ENCODE results near the gene FRRS1L.

Gene FRRS1L

DNA sequence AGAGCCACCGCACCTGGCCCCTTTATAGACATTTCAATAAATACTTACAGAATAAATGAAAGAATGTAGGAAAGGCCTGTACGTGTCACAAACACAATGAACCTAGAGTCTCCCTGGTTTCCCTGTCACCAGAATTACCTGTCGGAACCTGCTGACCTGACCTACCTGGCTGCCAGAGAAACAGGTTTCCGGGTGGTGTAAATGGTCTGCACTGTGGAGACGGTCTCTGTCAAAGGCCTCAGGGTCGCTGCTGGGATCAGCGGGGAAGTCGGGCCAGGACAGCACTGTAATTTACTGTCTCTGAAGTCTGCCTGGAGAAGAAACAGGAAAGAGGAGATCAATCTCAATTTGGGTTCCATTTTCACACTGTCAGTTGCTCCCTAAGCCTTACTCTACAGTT, 9.3 kb upstream of the FRRS1L start:
- no peak for DNase-seq (ENCODE audit: low spot score)

DNA sequence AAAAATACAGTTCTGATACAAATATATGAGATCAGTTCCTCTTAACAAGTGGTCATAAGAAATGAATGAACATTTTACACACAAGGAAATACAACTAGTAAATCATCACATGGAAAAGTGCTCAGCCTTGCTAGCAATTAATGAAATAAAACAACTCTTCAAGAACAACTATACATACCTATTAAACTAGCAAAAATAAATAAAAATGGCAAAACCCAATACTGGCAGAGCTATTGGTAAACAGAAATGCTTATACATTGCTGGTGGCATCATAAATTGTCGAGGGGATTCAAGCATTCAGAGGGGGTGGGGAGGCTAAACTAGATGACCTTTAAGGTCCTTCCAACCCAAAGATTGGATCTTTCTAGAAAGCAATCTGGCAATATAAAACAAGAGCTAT, 5.9 kb upstream of the FRRS1L start:
- no peak for DNase-seq (ENCODE audit: low spot score)

DNA sequence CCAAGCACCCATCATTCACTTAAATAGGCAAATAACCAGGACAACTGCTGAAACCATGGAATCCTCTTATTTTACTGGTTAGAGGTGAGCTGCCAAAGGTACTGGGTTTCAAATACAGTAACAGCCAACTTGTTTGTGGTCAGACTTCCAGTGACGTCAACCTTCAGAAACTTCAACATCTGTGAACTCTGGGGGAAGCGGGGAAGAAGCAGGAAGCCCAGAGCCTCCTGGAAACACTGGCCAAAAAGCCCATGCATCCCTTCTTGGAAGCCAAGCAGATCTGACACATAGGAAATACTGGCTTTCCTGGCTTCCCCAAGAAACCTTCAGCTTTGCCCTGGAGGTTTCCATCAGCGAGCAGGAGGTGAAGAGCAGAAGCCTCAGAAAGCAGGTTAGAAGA, 4.9 kb upstream of the FRRS1L start:
- no peak for DNase-seq (ENCODE audit: low spot score)

DNA sequence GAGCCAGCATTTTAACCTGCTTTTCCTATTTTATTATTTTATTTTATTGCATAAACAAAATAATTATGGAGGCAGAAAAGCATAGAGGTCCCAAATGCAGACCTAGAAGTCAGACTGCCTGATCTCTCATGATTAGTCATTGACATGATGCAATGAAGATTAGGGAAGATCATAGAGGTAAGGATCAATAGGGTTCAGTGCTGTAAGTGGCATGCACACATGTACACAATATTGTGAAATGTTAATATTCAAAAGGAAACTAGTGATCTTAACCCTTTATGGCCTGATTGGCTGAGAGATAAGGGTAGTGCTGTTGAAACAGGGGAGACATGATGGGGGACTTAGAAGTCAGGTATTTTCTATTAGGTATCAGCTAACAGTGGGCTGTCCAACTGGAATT, 1.1 kb upstream of the FRRS1L start:
- no peak for DNase-seq (ENCODE audit: low spot score)

DNA sequence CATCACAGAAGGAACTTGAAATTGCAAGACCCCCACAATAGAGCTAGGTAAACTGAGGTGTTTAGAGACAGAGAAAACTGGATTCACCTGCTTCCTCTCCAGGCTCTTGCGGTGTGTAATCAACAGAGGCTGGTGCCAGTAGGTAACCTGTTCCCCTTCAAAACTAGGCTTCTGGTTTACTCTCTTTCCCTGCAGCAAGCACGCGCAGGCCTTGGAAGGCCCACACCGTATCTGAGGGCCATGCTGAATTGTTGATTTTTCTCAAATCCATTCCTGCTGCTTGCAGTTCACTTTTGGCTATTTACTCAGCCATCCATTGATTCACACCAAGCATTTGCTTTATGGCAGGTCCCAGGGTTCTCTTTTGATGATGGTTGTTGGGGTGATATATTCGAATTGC, 667 bp upstream of the FRRS1L start:
- no peak for DNase-seq (ENCODE audit: low spot score)

DNA sequence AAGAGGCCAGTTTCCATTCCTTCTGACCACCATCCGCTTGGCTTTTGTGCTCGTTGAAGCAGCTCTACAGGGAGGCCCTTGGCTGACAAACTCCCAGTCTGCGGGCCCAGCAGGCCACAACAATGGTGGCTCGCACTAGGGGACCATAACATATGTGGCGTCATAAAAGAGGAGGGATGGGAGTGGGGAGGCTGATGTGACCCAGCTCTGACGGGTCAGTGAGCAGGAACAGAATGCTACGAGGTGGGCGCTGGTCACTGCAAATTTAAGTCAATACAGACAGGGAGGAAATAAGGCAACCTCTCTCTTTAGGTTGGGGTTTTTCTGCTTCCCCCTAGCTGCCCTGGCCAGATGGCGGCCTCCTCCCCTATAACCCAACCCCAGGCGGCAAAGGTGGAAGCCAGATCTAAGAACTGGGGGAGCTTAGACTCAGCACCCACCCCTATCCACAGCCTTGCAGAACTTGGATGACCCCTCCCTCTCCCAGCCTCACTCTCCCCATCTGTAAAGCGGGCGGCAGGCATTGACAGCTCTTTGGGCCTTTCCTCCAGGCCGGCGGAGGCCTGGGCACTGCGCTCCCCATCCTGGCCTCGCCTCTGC, 778 bp downstream of the FRRS1L start:
- no peak for DNase-seq (ENCODE audit: low spot score)

DNA sequence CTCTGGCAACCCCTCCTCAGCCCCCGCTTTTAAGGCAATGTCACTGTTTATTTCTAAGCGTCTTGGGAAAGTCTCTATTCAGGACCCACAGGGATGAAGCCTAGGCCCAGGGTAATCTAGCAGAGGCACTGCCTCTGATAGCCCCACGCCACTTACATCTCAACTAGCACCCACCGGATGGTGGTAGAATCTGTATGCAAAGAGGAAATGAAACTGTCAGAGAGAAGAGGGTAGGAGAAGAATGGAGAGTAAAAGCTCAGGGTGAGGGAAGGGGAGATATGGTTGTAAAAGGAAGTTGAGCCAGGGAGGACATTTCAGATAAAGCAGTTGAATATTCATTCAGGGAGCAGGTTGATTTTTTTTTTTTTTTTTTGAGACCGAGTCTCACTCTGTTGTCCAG, 3.0 kb downstream of the FRRS1L start:
- DNase-seq (ENCODE audit: low spot score), result no peak

DNA sequence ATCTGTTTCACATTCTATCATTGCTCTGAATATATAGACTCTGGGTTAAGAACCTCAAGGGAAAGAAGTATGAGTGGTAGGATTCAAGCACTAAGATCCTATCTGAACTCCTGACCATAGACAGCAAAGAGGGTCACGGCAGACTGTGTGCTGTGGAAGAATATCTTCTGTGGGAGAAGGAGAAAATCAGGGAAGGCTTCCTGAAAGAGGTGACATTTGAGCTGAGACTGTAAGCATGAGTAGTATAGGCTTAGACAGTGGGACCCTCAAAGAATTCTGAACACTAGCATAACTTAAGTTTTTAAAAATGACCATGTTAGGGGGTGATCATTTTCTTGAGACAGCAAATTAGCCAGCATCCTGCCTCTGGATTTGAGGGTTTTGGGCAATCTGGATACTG, 3.9 kb downstream of the FRRS1L start:
- no peak for DNase-seq (ENCODE audit: low spot score)

DNA sequence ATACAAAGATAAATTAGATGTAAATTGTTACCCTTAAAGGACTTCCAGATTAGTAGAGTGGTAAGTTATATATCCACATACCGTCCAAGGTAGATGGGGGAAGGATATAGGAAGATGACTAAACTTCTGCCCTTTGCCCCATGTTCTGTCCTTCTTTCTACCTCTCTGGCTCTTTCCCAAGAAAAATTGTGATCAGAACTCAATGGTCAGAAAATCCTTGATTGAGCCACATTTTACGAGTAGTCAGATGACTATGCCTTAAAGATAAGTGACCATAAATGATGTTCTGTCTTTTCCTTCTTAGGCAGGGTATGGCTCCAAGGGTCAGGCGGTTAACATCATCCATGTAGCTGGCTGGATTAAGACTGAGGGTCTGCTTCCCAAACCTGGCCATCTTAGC, 4.4 kb downstream of the FRRS1L start:
- no peak for DNase-seq (ENCODE audit: low spot score)

DNA sequence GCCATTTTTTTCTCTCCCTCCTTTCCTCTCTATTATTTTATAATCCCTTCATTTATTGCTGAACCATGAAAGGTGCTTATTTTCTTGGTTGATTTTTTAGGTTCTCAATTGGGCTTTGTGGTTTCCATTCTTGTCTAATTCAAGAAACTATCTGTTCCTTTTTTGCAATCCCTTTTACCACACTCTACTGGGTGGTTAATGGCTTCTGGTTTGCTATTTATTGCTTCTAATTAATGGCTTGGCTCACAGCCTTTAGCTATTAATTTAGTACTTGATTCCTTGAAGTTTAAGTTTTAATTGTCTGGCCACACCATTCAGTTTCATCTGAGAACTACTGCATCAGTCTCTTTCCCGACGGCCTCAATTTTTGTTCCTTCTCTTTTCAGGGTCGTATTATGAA, 5.6 kb downstream of the FRRS1L start:
- no peak for DNase-seq (ENCODE audit: low spot score)

DNA sequence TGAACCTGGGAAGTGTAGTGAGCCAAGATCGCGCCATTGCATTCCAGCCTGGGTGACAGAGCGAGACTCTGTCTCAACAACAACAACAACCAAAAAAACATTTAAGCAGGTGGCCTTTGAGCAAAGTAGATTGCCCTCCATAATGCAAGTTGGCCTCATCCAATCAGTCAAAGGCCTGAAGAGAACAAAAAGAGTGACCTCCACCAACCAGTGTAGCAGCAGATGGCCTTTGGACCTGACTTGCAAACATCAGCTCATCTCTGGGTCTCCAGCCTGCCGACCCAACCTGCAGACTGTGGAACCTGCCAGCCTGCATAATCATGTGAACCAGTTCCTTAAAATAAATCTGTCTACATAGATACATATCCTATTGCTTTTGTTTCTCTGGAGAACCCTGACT, 7.5 kb downstream of the FRRS1L start:
- no peak for DNase-seq (ENCODE audit: low spot score)

DNA sequence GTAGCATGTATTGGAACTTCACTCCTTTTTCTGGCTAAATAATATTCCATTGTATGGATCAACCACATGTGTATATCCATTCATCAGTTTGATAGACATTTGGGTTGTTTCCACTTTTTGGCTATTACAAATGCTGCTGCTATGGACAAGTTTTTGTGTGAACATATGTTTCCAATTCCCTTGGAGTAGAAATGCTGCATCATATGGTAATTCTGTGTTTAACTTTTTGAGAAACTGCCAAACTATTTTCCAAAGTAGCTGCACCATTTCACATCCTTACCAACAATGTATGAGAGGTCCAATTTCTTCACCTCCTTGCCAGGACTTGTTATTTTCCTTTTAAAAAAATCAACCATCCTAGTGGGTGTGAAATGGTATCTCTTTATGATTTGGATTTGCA, 8.4 kb downstream of the FRRS1L start:
- DNase-seq (ENCODE audit: low spot score), result no peak

DNA sequence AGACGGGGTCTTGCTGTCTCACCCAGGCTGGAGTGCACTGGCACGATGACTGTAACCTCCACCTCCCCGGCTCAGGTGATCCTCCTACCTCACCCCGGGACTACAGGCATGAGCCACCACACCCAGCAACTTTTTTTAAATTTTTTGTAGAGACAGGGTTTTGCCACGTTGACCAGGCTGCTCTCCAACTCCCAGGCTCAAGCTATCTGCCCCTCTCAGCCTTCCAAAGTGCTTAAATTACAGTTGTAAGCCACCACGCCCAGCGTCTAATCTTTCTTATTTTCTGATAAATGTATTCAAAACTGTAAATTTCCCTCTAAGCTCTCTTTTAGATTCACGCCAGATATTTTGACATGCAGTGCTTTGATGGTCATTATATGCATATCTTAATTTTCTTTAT, 10.3 kb downstream of the FRRS1L start:
- DNase-seq (ENCODE audit: low spot score), result no peak

DNA sequence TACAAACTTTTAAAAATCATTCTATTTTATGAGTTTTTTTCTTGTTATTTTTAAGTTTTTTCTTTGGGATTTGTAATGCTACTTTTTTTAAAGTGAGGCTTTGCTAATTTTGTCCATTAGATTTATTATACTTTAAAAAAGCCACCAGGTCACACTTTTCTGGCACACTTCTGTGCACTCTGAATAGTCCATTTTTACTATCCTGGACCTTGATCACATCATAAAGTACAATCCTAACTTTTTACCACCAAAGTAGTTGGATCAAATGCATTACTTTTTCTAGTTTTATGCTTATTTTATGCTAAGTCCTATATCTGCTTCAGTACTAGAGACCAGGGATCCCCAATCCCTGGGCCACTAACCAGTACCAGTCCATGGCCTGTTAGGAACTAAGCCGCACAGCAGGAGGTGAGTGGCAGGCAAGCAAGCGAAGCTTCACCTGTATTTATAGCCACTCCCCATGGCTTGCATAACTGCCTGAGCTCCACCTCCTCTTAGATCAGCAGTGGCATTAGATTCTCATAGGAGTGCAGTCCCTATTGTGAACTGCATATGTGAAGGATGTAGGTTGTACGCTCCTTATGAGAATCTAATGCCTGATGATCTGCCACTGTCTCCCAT, 16.0 kb downstream of the FRRS1L start:
- no peak for DNase-seq (ENCODE audit: low spot score)

DNA sequence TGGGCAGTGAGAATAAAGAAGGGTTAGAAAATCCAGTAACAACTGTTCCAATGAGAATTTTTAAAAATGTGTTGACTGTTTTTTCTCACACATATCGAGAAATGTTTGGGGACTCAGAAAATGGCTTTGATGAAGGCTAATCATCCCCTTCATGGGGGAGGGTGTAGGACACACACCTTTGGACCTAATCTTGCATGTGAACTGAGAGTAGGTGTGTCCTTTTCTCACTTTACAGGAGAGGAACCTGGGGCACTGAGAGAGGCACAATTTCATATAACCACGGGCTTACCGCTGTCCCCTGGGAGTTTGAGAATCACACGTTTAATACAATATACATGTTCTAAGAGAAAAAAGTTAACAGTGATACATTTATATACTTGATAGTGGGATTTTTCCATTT, 17.3 kb downstream of the FRRS1L start:
- no peak for DNase-seq (ENCODE audit: low spot score)

DNA sequence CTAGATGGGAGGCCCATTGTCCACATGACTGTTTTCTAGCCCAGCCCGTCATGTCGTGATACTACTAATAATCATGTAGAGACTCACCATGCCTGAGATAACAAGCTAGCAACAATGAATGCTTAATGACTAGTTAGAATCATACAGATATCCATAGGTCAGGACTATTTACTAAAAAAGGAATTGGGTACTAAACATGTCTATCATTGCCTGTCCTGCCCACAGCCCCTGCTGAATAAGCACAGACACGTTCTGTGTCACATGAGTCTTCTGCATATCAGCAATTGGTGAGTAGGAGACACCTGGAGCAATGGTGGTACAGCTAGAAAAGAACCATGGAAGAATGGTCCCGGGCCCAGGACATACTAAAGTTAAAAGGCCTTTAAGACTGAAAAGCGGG, 18.0 kb downstream of the FRRS1L start:
- DNase-seq (ENCODE audit: low spot score), result no peak

DNA sequence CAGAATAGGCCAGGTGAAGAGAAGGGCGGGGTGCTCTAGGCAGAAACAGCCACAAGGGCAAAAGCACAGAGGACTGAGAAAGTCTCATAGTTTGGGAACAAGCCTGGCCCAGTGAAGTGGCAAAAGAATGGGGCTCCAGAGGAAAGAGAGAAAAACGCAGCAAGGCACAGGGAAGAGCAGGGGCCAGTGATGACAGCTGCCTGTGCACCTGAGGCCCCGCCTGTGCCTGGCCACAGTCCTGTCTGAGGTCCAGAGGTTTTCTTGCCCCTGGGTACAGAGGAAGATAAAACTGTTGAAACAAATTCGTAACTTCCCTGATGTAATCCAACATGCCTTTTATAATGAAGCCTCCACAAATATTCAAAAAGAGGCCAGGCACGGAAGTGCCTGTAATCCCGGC, 22.0 kb downstream of the FRRS1L start:
- no peak for DNase-seq (ENCODE audit: low spot score)

DNA sequence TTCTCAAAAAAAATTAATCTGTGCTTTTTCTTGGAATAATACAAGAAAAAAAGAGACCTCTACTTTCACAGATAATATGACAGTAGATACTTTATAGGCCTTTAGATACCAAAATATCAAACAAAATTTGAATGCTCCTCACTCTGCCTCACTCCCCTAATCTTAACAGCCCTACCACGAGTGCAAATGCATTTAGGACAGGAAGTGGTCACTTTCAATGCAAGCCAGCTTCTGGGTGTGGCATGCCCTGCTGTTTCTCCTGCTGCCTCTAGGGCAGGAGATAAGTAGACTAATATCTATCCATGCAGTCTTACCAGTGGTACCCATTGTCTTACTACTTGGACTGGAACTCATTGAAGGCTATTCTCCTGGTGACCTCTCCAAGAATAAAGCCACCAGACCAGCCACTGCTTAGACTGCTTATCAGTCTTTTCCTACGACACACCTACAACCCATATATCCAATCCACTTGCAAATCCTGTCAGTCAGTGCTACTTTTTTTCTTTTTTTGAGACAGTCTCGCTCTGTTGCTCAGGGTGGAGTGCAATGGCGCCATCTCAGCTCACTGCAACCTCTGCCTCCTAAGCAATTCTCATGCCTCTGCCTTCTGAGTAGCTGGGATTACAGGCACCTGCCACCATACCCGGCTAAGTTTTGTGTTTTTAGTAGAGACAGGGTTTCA, 23.0 kb downstream of the FRRS1L start:
- DNase-seq (ENCODE audit: low spot score), result no peak

DNA sequence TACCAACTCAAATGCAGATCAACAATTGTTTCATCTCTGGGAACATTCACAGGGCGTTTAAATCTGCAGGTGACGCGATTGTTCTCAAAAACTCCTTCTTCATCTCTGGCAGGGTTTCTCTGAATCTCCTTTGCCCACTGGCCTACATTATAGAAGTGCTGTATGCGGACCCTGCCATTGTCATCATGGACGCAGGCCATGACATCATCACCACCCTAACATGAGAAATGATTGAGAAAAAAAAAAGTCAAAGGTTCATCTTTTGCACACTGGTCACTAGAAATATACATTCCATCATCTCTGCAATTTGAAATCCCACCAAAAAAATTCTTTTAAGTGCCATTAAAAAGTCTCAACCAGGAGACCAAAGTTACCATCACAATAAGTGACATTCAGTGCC, 25.7 kb downstream of the FRRS1L start:
- no peak for DNase-seq (ENCODE audit: low spot score)

DNA sequence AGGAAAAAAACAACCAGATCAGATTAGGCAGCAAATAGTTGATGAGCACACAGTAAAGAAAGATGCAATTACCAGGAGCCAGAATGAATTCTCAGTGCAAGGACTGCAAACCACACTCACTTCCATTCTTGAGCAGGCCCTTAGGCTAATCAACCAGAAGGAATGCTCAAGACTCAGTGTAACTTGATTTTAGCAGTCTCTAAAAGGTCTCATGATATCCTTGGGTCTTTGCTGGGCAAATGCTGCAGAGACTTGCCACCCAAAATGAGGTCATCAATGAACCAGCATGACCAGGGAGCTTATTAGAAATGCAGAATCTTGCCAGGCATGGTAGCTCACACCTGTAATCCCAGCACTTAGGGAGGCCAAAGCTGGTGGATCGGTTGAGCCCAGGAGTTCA, 27.2 kb downstream of the FRRS1L start:
- no peak for DNase-seq (ENCODE audit: low spot score)

DNA sequence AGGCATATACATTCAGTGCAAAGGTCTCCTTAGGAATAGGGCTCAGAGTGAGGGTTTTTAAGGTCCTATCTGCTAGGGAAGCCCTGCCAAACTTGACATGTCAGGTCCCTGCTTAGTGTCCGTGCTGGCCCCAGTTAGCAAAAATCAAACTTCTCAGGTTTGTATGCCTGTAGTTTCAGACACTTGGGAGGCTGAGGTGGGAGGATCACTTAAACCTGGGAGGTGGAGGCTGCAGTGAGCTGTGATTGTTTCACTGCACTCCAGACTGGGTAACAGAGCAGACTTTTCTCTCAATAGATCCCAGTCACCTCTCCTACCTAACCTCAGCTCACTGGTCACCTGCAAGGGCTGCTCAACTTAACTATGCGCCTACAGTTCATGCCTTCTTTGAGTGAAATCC, 28.6 kb downstream of the FRRS1L start:
- DNase-seq (ENCODE audit: low spot score), result no peak

DNA sequence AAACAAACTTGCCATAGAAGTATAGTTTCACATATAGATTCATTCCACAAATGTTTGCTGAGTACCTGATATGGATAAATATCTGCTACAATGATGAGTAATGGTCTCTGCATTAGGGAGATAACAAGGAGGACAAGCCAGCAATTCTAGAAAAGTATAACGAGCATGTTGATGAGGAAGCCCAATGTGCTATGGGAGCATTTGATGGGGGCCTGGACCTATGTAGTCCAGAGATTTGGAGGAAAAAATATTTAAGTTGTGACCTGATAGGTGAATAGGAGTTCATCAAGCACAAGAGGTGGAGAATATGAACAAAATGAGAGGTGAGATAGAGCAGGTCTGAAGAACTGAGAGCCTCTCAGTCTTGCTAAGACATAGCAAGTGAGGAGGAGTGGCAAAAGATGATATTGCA, 32.9 kb downstream of the FRRS1L start:
- no peak for DNase-seq (ENCODE audit: low spot score)

DNA sequence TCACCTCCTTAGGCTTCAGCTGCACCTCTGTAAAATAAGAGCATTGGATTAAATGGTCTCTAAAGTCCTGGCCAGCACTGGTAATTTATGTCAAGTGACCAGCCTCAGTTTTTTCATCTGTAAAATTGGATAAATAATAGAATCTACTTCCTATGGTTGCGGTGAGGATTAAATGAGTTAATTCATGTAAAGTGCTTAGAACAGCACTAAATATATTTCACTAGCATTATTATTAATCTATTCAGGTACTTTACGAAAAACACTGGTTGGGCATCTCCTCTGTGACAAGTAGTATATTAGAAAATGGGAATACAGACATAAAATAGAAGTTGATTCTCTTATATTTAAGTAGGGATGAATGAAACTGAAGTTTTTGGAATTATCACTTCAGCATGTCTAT, 33.5 kb downstream of the FRRS1L start:
- DNase-seq (ENCODE audit: low spot score), result no peak

DNA sequence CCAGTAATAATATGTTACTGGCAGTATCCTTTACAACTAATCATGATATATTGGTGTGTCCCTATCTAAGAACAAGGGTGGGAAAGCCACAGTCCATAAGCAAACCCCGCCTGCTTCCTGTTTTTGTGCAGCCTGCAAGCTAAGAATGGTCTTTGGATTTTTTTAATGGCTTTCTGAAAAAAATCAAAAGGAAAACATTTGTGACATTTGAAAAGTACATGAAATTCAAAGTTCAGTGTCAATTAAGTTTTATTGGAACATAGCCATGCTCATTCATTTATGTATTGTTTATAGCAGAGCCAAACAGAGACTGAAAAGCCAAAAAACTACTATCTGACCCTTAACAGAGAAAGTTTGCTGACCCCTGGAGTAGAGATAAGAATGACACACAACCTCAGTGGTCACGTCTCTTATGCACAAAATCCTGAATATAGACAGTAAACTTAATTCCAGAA, 34.5 kb downstream of the FRRS1L start:
- no peak for DNase-seq (ENCODE audit: low spot score)

All from putamen (tissue), 1 donor.